Esophagus (tissue), 2 donors: Measurements from ENCODE around the gene RALGAPA1. TPM values are rescaled to one million over a fixed set of nuclear protein-coding genes. Genes with fewer than 3 reads are reported as not detected.
"Not testable (repeated sequence)": the region's sequence is repeated elsewhere in the genome, so short reads cannot be mapped to it uniquely, and the experiment has no call there.

Experiments
- H3K27ac ChIP-seq, 2 donors: one replicate each; pipeline ENCODE4 v1.5.1; 2013; ENCODE audit warnings: low read depth in 2 of 2, mild to moderate bottlenecking in 2 of 2, inconsistent platforms in 1 of 2, low read length in 1 of 2, moderate library complexity in 1 of 2
- H3K27me3 ChIP-seq, 2 donors: one replicate each; pipeline ENCODE4 v1.6.1; 2013; ENCODE audit warnings: low read length in 2 of 2, control low read depth in 1 of 2, mild to moderate bottlenecking in 1 of 2; ENCODE audit not compliant: insufficient read depth in 2 of 2, control insufficient read depth in 1 of 2
- H3K36me3 ChIP-seq, 2 donors: one replicate each; pipeline ENCODE4 v1.6.1; 2013; ENCODE audit warnings: low read length in 1 of 2; ENCODE audit not compliant: control insufficient read depth in 2 of 2, insufficient read depth in 2 of 2
- H3K4me1 ChIP-seq, 2 donors: one replicate each; pipeline ENCODE4 v1.6.1; 2013; ENCODE audit warnings: low read length in 1 of 2; ENCODE audit not compliant: control insufficient read depth in 2 of 2, insufficient read depth in 2 of 2
- H3K4me3 ChIP-seq, 2 donors: one replicate each; pipeline ENCODE4 v1.5.1; 2013; ENCODE audit warnings: low read length in 2 of 2, mild to moderate bottlenecking in 2 of 2, low read depth in 1 of 2, moderate library complexity in 1 of 2
- H3K9me3 ChIP-seq, 2 donors: one replicate each; pipeline ENCODE4 v1.6.1; 2013; ENCODE audit warnings: mild to moderate bottlenecking in 2 of 2, low read depth in 1 of 2, low read length in 1 of 2, moderate library complexity in 1 of 2; ENCODE audit not compliant: control insufficient read depth in 2 of 2, insufficient read depth in 1 of 2
- WGBS, 2 donors: extraction: QIAGEN DNeasy Blood & Tissue Kit; methylation state at CpG; one replicate each; pipeline ENCODE4 v1.1.7; 2013; 5-methylcytosine and 5-hydroxymethylcytosine counted together
- polyA plus RNA-seq, 2 donors: library from polyadenylated mRNA; stranded (reverse); fragments of 200-250 nt; gene quantifications; one replicate each; pipeline ENCODE4 v1.2.3, GENCODE V29; 2013
- donor health status: healthy with polysubstance abuse.
- donor health status: Bipolar disorder and iron deficiency.

RALGAPA1 gene
- polyA plus RNA-seq, 2 donors, result 10.5 to 20.3 TPM

DNA sequence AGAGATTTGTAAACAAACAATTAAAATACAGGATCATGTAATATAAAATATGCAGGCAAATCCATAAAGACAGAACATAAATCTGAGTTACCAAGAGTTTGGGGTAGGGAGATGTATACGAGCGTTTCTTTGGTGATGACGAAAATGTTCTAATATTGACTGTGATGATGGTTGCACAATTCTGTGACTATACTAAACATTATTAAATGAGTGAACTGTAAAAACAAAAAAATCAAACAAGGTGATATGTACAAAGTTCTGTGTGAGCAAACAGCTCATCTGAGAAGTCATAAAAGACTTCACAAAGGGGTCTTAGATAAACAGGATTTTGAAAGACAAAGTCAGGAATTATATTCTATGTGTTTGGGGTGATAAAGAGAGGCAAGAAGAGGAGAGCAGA is 147.2 kb downstream of the RALGAPA1 start:
- H3K27ac ChIP-seq, result no peak overlapping the region
- H3K36me3 ChIP-seq, result no peaks in the 10 kb centered on the region
- no peak overlapping the region for H3K4me3 ChIP-seq
- WGBS, 2 donors, result 97 to 98% methylated on average over 3 of the region's 3 CpGs
- H3K4me1 ChIP-seq, result no peaks in the 10 kb centered on the region
- no peaks in the 10 kb centered on the region for H3K9me3 ChIP-seq
- H3K27me3 ChIP-seq, result no peaks in the 10 kb centered on the region

DNA sequence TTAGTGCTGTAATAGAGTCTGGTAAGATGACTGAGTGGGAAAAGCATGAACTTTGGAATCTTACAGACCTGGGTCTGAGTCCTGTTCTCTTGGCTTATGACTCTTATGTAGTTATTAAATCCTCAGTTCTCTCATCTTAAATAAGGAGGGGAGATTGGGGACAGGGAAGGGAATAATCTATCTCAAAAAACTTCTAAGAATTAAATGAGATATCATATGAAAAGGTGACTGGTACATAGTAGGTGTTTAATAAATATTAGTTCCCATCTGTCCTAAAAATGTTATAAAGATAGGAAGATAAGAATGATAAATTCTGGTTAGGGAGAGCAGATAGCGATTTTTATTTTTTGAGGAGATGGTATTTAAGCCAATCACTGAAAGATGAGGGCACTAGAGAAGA is 156.1 kb downstream of the RALGAPA1 start:
- Histone ChIP-seq H3K9me3 (no peaks in the 10 kb centered on the region), H3K36me3 (no peaks in the 10 kb centered on the region), H3K27me3 (no peaks in the 10 kb centered on the region), H3K4me3 (no peak overlapping the region), H3K4me1 (no peaks in the 10 kb centered on the region), H3K27ac (no peak overlapping the region)
- WGBS, 2 donors, result 100% methylated on average over 1 of the region's 1 CpG

DNA sequence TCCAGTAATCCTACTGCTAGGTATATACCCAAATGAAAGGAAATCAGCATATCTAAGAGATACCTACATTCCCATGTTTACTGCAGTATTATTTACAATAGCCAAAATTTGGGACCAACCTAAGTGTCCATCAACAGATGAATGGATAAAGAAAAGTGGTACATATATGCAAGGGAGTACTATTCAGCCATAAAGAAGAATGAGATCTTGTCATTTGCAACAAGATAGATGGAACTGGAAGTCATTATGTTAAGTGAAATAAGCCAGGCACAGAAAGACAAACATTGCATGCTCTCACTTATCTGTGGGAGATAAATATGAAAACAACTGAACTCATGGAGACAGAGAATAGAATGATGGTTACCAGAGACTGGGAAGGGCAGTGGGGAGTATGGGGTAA is 165.6 kb downstream of the RALGAPA1 start:
- Histone ChIP-seq H3K27me3 (no peaks in the 10 kb centered on the region), H3K27ac (no peak overlapping the region), H3K9me3 (peaks cover 0 to 2% of the 10 kb centered on the region in 2 donors), H3K36me3 (peaks cover 0 to 6% of the 10 kb centered on the region in 2 donors), H3K4me1 (no peaks in the 10 kb centered on the region), H3K4me3 (no peak overlapping the region)

DNA sequence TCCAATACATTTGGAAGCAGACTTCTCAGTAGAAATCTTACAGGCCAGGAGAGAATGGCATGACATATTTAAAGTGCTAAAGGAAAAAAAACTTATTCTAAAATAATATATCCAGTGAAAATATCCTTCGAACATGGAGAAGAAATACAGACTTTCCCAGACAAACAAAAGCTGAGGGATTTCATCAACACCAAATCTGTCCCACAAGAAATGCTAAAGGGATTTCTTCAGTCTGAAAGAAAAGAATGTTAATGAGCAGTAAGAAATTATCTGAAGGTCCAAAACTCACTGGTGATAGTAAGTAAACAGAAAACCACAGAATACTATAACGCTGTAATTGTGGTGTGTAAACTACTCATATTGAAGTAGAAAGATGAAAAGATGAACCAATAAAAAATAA is 171.2 kb downstream of the RALGAPA1 start:
- Histone ChIP-seq H3K4me1 (no peaks in the 10 kb centered on the region), H3K9me3 (no peaks in the 10 kb centered on the region), H3K36me3 (no peaks in the 10 kb centered on the region), H3K4me3 (no peak overlapping the region), H3K27me3 (no peaks in the 10 kb centered on the region), H3K27ac (no peak overlapping the region)
- 92 to 94% methylated on average over 2 of the region's 2 CpGs for WGBS, 2 donors

DNA sequence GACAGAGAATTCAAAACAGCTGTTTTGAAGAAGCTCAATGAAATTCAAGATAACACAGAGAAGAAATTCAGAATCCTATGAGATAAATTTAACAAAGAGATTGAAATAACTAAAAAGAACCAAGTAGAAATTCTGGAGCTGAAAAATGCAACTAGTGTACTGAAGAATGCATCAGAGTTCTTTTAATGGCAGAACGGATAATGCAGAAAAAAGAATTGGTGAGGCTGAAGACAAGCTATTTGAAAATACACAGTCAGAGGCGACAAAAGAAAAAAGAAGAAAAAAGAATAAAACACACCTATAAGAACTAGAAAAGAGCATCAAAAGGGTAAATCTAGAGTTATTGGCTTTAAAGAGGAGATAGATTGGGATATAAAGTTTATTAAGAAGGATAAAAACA is 171.8 kb downstream of the RALGAPA1 start:
- Histone ChIP-seq H3K27me3 (no peaks in the 10 kb centered on the region), H3K4me1 (no peaks in the 10 kb centered on the region), H3K4me3 (no peak overlapping the region), H3K27ac (no peak overlapping the region), H3K36me3 (no peaks in the 10 kb centered on the region), H3K9me3 (no peaks in the 10 kb centered on the region)
- 97 to 100% methylated on average over 2 of the region's 2 CpGs for WGBS, 2 donors

DNA sequence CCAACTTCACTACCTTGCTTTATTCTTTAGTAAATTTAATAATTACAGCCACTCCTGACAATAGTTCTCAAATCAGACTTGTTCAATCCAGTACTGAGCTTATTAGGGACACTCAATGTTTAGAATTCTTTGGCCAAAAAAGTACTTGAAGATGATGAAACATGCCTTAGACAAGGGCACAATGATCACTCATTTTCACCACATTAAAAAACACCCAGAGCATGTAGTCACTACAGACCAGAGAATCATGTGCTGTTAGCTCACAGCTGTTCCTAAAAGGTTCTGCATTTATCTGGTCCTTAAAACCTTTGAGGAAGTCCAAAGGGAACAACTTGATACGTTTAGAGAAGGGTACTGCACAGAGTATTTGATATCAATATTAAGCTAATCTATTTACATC is 176.4 kb downstream of the RALGAPA1 start:
- Histone ChIP-seq H3K27ac (no peak overlapping the region), H3K27me3 (no peaks in the 10 kb centered on the region), H3K4me1 (no peaks in the 10 kb centered on the region), H3K36me3 (no peaks in the 10 kb centered on the region), H3K4me3 (no peak overlapping the region), H3K9me3 (no peaks in the 10 kb centered on the region)
- WGBS, 2 donors, result 52 to 53% methylated on average over 1 of the region's 1 CpG

DNA sequence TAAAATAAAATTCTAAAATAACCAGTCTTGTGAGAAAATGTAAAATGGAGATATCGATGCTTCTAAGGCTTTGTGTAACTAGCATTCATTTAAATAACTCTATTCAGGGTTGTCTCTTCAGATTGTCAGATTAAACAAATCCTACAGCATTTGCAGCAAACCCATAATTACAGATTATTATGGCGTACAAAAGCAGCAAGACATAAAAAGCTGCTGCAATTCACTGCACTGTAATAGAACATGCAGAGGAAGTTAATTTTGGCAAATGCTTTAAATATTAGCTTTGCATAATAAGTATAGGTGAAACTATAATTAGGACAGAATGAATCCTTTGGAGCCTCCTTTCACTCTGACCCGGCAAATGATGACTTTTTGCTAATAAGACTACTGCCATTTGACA is 176.8 kb downstream of the RALGAPA1 start:
- no peak overlapping the region for H3K27ac ChIP-seq
- no peaks in the 10 kb centered on the region for H3K36me3 ChIP-seq
- no peaks in the 10 kb centered on the region for H3K9me3 ChIP-seq
- 86 to 92% methylated on average over 3 of the region's 3 CpGs for WGBS, 2 donors
- no peaks in the 10 kb centered on the region for H3K27me3 ChIP-seq
- no peaks in the 10 kb centered on the region for H3K4me1 ChIP-seq
- no peak overlapping the region for H3K4me3 ChIP-seq

DNA sequence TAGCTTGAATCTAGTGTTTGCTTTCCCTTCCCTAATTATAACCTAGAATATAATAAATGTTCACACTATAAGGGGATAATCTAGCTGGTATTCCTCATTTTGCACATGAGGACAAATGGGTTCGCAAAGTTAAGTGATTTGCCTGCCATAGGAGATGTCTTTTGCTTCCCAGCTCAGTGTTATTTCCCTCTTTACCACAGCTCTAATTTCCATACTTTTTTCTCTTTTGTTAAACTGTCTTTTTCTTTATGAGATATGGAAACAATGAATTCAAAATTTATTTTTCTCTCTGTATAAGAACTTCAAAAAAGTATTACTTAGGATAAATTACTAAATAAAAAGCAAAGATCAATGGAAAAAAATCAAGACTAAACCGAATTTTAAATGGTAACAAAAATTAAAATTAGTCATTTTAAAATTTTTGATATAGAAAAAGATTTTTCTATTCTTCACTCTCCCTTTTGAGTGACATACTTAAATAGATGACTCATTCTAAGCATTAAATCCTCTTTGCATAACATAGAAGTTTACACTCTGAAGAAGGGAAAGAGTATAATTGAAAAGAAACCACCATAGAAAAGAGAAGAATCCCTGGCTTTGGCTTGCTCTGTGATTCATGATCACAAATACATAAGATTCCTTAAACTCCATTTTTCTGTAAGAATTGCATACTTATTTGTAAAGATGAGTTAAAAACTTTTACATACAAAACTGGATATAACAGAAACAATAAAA is 177.9 kb downstream of the RALGAPA1 start:
- no peaks in the 10 kb centered on the region for H3K36me3 ChIP-seq
- no peaks in the 10 kb centered on the region for H3K9me3 ChIP-seq
- no peaks in the 10 kb centered on the region for H3K4me1 ChIP-seq
- WGBS, 2 donors, result 84 to 89% methylated on average over 2 of the region's 2 CpGs
- no peak overlapping the region for H3K4me3 ChIP-seq
- no peak overlapping the region for H3K27ac ChIP-seq
- H3K27me3 ChIP-seq, result no peaks in the 10 kb centered on the region

DNA sequence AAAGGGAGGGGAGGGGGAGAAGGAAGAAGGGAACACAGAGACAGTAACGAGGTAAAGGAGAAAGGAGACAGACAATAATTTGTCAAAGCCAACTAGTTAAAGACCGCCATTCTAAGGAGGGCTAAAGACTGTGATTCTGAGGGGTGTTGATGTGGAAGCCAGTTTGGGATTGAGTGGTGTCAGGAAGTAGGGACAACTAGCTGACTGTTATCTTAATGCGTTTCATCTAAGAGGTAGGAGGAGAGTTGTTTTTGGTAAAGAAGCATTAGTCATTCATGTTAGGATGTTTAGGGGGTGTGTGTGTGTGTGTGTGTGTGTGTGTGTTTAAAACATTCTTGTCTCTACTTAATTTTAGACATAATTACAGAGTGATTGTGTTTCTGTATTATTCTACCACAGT is 180.1 kb downstream of the RALGAPA1 start:
- no peaks in the 10 kb centered on the region for H3K27me3 ChIP-seq
- no peaks in the 10 kb centered on the region for H3K36me3 ChIP-seq
- H3K9me3 ChIP-seq, result no peaks in the 10 kb centered on the region
- H3K27ac ChIP-seq, result no peak overlapping the region
- no peak overlapping the region for H3K4me3 ChIP-seq
- WGBS, 2 donors, result 84 to 87% methylated on average over 3 of the region's 3 CpGs
- H3K4me1 ChIP-seq, result no peaks in the 10 kb centered on the region

DNA sequence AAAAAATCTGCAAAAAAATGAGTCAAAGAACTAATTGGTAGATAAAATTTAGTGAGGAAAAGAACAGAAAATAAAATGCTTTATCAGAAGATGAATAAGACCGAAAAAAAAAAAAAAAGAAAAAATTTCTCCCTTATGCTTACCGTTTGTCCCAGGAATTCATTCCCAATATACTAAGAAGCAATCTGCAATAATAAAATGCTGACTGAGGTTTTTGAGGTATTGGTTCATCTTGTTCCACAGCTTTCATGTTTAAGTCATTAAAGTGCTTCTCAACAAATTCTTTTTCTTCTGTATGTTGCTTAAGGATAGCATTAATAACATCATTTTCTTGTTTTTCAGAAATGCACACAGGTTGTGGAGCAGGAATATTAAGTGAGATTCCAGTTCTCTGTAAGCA is 182.1 kb downstream of the RALGAPA1 start:
- not testable (repeated sequence) for H3K27me3 ChIP-seq, H3K36me3 ChIP-seq, H3K4me1 ChIP-seq, H3K9me3 ChIP-seq, H3K27ac ChIP-seq, H3K4me3 ChIP-seq
- 85 to 92% methylated on average over 2 of the region's 2 CpGs for WGBS, 2 donors
